Esophagus muscularis mucosa (tissue), 4 donors: ENCODE data around the gene FADS6.

Experiments
- CTCF ChIP-seq, 3 experiments: fragments of 200-600 bp in 2 of 3; fragments of 450-650 bp in 1 of 3; sonication (generic) in 2 of 3; IDR thresholded peaks; one replicate each; pipeline ENCODE4 v1.5.1; 2017 to 2019; ENCODE audit warnings: antibody characterized with exemption in 3 of 3, mild to moderate bottlenecking in 2 of 3, moderate library complexity in 1 of 3
- EP300 ChIP-seq: sonication (generic); formaldehyde crosslinking; IDR thresholded peaks from one replicate; pipeline ENCODE4 v1.6.1; 2017; ENCODE audit warnings: antibody characterized with exemption
- POLR2A ChIP-seq: fragments of 450-650 bp; IDR thresholded peaks from one replicate; pipeline ENCODE4 v1.6.1; 2017; ENCODE audit warnings: antibody characterized with exemption, moderate library complexity, mild to moderate bottlenecking, low read depth
- POLR2AphosphoS5 ChIP-seq, 2 donors: sonication (generic); formaldehyde crosslinking; IDR thresholded peaks; one replicate each; pipeline ENCODE4 v1.6.1; 2017; ENCODE audit warnings: antibody characterized with exemption in 2 of 2

DNA sequence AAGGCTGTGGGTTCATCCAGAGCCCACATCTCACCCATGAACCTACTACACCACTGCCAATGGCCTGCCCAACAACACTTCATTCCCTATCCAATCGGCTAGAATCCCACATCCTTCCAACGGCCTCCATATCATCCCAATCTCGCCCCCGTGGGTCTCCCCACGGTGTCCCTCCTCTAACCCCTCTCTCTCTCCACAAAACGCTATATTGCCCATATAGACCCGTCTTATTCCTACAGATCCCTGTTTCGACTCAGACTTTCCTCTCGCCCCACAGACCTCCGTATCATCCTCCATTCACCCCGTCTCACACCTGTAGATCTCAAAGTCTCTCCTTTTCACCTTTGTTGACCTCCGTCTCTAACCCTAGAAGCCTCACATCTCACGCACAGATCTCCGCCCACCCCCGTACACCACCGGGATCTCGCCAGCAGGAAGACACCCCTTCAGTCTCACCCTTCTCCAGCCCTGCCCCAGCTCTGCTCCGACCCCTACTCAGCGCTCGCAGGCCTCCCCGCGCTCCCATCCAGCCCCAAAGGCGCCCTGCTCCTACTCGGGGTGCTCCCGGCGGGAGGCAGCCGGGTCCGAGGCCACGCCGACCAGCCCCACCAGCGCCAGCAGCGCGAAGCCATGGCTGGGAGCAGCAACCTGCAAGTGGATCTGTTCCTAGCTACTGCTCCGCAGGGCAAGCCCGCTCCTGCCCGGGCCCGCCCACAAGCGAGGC lies 21.0 kb downstream of the FADS6 start, which contains the start of gene FDXR:
- TF ChIP-seq POLR2AphosphoS5 (IDR thresholded peaks at IDR 0.05): no peak
- no peak for TF ChIP-seq CTCF (IDR thresholded peaks at IDR 0.05)
- no peak for TF ChIP-seq EP300
- no peak for TF ChIP-seq POLR2A
